Dendritic cell treated with granulocyte-macrophage colony-stimulating factor and Interleukin-4, amounts not matched to agents 40 ng/mL and 50 ng/mL, for 4 days (primary cell): ENCODE results near the gene MBNL1.
A peak's percentile ranks its signal among the peaks of the same experiment; 100 is the strongest.

Experiments
- H3K27ac Mint-ChIP-seq: one replicate; pipeline ENCODE4 v1.8.0; 2022; ENCODE audit warnings: mild to moderate bottlenecking, mixed read lengths
- H3K27me3 Mint-ChIP-seq: one replicate; pipeline ENCODE4 v1.8.0; 2022; ENCODE audit warnings: mild to moderate bottlenecking, mixed read lengths
- H3K36me3 Mint-ChIP-seq: one replicate; pipeline ENCODE4 v1.8.0; 2022; ENCODE audit warnings: low read depth, mixed read lengths
- H3K4me1 Mint-ChIP-seq: one replicate; pipeline ENCODE4 v1.8.0; 2022; ENCODE audit warnings: low read depth, mixed read lengths
- H3K4me3 Mint-ChIP-seq: one replicate; pipeline ENCODE4 v1.8.0; 2022; ENCODE audit warnings: mild to moderate bottlenecking, moderate library complexity, mixed read lengths
- H3K9me3 Mint-ChIP-seq: one replicate; pipeline ENCODE4 v1.8.0; 2022; ENCODE audit warnings: mixed read lengths
- intact Hi-C: fragments of 100-400 bp; cut with micrococcal nuclease; formaldehyde crosslinking; loops from one replicate; pipeline ENCODE4 v1.15.0; 2022

Gene MBNL1

GRCh38 chr3:152457500-152458375, 189.0 kb downstream of the MBNL1 start:
- H3K36me3 Mint-ChIP-seq: peaks cover 76% of the 10 kb centered on the region
- intact Hi-C loops: no loop called here
- no peak overlapping the region for H3K4me3 Mint-ChIP-seq
- no peaks in the 10 kb centered on the region for H3K27me3 Mint-ChIP-seq
- no peaks in the 10 kb centered on the region for H3K9me3 Mint-ChIP-seq
- no peak overlapping the region for H3K27ac Mint-ChIP-seq
- peaks cover 6% of the 10 kb centered on the region for H3K4me1 Mint-ChIP-seq

GRCh38 chr3:152458376-152459117, 189.8 kb downstream of the MBNL1 start:
- no peak overlapping the region for H3K4me3 Mint-ChIP-seq
- peaks cover 77% of the 10 kb centered on the region for H3K36me3 Mint-ChIP-seq
- H3K27me3 Mint-ChIP-seq: no peaks in the 10 kb centered on the region
- H3K27ac Mint-ChIP-seq: no peak overlapping the region
- intact Hi-C loops: no loop called here
- no peaks in the 10 kb centered on the region for H3K9me3 Mint-ChIP-seq
- H3K4me1 Mint-ChIP-seq: peaks cover 14% of the 10 kb centered on the region

GRCh38 chr3:152459118-152459515, 190.4 kb downstream of the MBNL1 start:
- Mint-ChIP-seq H3K27me3 (no peaks in the 10 kb centered on the region), H3K4me1 (peaks cover 17% of the 10 kb centered on the region), H3K9me3 (no peaks in the 10 kb centered on the region), H3K36me3 (peaks cover 77% of the 10 kb centered on the region), H3K4me3 (no peak overlapping the region), H3K27ac (no peak overlapping the region)
- intact Hi-C loops: no loop called here

- Mint-ChIP-seq H3K9me3 (no peaks in the 10 kb centered on the region), H3K27me3 (no peaks in the 10 kb centered on the region), H3K36me3 (peaks cover 75% of the 10 kb centered on the region), H3K27ac (no peak overlapping the region), H3K4me3 (no peak overlapping the region), H3K4me1 (peaks cover 17% of the 10 kb centered on the region)
- intact Hi-C loops: no loop called here
Measured at GRCh38 chr3:152459572-152459971, 190.8 kb downstream of the MBNL1 start.

- Mint-ChIP-seq H3K27ac (no peak overlapping the region), H3K4me3 (no peak overlapping the region), H3K27me3 (no peaks in the 10 kb centered on the region), H3K36me3 (peaks cover 72% of the 10 kb centered on the region), H3K4me1 (peaks cover 14% of the 10 kb centered on the region), H3K9me3 (no peaks in the 10 kb centered on the region)
- intact Hi-C loops: no loop called here
Measured at GRCh38 chr3:152460936-152461335, 192.2 kb downstream of the MBNL1 start.

GRCh38 chr3:152461460-152461859, 192.7 kb downstream of the MBNL1 start:
- Mint-ChIP-seq H3K36me3 (peaks cover 72% of the 10 kb centered on the region), H3K4me3 (no peak overlapping the region), H3K4me1 (peaks cover 11% of the 10 kb centered on the region), H3K27ac (no peak overlapping the region), H3K27me3 (no peaks in the 10 kb centered on the region), H3K9me3 (no peaks in the 10 kb centered on the region)
- intact Hi-C loops: no loop called here

- H3K27me3 Mint-ChIP-seq: no peaks in the 10 kb centered on the region
- no peak overlapping the region for H3K4me3 Mint-ChIP-seq
- intact Hi-C loops: no loop called here
- no peaks in the 10 kb centered on the region for H3K9me3 Mint-ChIP-seq
- H3K27ac Mint-ChIP-seq: no peak overlapping the region
- H3K36me3 Mint-ChIP-seq: peaks cover 41% of the 10 kb centered on the region
- H3K4me1 Mint-ChIP-seq: peaks cover 11% of the 10 kb centered on the region
Measured at GRCh38 chr3:152466784-152467183, 198.1 kb downstream of the MBNL1 start.

GRCh38 chr3:152469248-152470025, 200.7 kb downstream of the MBNL1 start:
- no peak overlapping the region for H3K4me3 Mint-ChIP-seq
- intact Hi-C loops: loop anchor here (10.0 kb wide), 1 partner anchor 365 kb away; the partner anchor contains the start of gene P2RY1
- peaks cover 8% of the 10 kb centered on the region for H3K4me1 Mint-ChIP-seq
- no peaks in the 10 kb centered on the region for H3K9me3 Mint-ChIP-seq
- H3K27me3 Mint-ChIP-seq: peaks cover 3% of the 10 kb centered on the region
- H3K36me3 Mint-ChIP-seq: peaks cover 27% of the 10 kb centered on the region
- H3K27ac Mint-ChIP-seq: no peak overlapping the region

GRCh38 chr3:152470095-152470494, 201.4 kb downstream of the MBNL1 start:
- Mint-ChIP-seq H3K4me3 (no peak overlapping the region), H3K27ac (no peak overlapping the region), H3K4me1 (peaks cover 8% of the 10 kb centered on the region), H3K9me3 (no peaks in the 10 kb centered on the region), H3K36me3 (peaks cover 21% of the 10 kb centered on the region), H3K27me3 (peaks cover 3% of the 10 kb centered on the region)
- intact Hi-C loops: loop anchor here (10.0 kb wide), 1 partner anchor 365 kb away; the partner anchor contains the start of gene P2RY1

GRCh38 chr3:152470893-152471292, 202.2 kb downstream of the MBNL1 start:
- Mint-ChIP-seq H3K4me3 (no peak overlapping the region), H3K27ac (no peak overlapping the region), H3K27me3 (peaks cover 3% of the 10 kb centered on the region), H3K9me3 (no peaks in the 10 kb centered on the region), H3K4me1 (peaks cover 8% of the 10 kb centered on the region), H3K36me3 (peaks cover 16% of the 10 kb centered on the region)
- intact Hi-C loops: loop anchor here (10.0 kb wide), 1 partner anchor 364 kb away; the partner anchor contains the start of gene P2RY1

- Mint-ChIP-seq H3K4me1 (peaks cover 8% of the 10 kb centered on the region), H3K27me3 (peaks cover 3% of the 10 kb centered on the region), H3K36me3 (peaks cover 5% of the 10 kb centered on the region), H3K9me3 (no peaks in the 10 kb centered on the region), H3K4me3 (peak overlapping the region; percentile 28), H3K27ac (peak overlapping the region; percentile 32)
- intact Hi-C loops: loop anchor here (2.0 to 10.0 kb wide), 3 partner anchors 103 to 399 kb away; partner anchors contain the start of gene P2RY1
Measured at GRCh38 chr3:152471814-152472671, 203.3 kb downstream of the MBNL1 start.

- peaks cover 3% of the 10 kb centered on the region for H3K27me3 Mint-ChIP-seq
- intact Hi-C loops: loop anchor here (2.0 to 10.0 kb wide), 3 partner anchors 102 to 400 kb away; partner anchors contain the start of gene P2RY1
- peak overlapping the region; percentile 32 for H3K27ac Mint-ChIP-seq
- H3K36me3 Mint-ChIP-seq: no peaks in the 10 kb centered on the region
- peaks cover 8% of the 10 kb centered on the region for H3K4me1 Mint-ChIP-seq
- H3K9me3 Mint-ChIP-seq: no peaks in the 10 kb centered on the region
- H3K4me3 Mint-ChIP-seq: no peak overlapping the region
Measured at GRCh38 chr3:152472672-152472954, 203.9 kb downstream of the MBNL1 start.

GRCh38 chr3:152474585-152474984, 205.9 kb downstream of the MBNL1 start:
- Mint-ChIP-seq H3K36me3 (no peaks in the 10 kb centered on the region), H3K4me1 (peaks cover 9% of the 10 kb centered on the region), H3K27me3 (peaks cover 3% of the 10 kb centered on the region), H3K27ac (no peak overlapping the region), H3K9me3 (no peaks in the 10 kb centered on the region), H3K4me3 (no peak overlapping the region)
- intact Hi-C loops: loop anchor here (10.0 kb wide), 1 partner anchor 360 kb away; the partner anchor contains the start of gene P2RY1
